H1 (cell line): ENCODE data around the gene CD99. TPM values are rescaled to one million over a fixed set of nuclear protein-coding genes. Genes with fewer than 3 reads are reported as not detected.

Experiments used
- CTCF ChIA-PET: fragments of 300-600 bp; sonication (Branson Sonifier 250); formaldehyde crosslinking; loops from one replicate; lab custom pipeline; 2021; ENCODE audit not compliant: partially characterized antibody; lab: Charles Lee
- POLR2A ChIA-PET: fragments of 300-600 bp; sonication (Branson Sonifier 250); formaldehyde crosslinking; loops from one replicate; lab custom pipeline; 2021; ENCODE audit warnings: inconsistent platforms; ENCODE audit not compliant: partially characterized antibody; lab: Charles Lee
- DNase-seq, 2 experiments: peaks; one replicate each; pipeline versions ENCODE4 v3.0.0 to v3.0.0-alpha.2; 2010 to 2022; ENCODE audit warnings: low spot score in 2 of 2, low read depth in 1 of 2, mixed read lengths in 1 of 2
- FAIRE-seq: peaks from 2 replicates; lab custom pipeline; 2011; peaks lifted over from hg19 to GRCh38; lab: Jason Lieb, UNC
- H2AFZ ChIP-seq: 2 replicates; pipeline ENCODE4 v1.8.1; 2012; ENCODE audit warnings: low read length, inconsistent platforms
- H2AK5ac ChIP-seq: 2 replicates; pipeline ENCODE4 v1.6.1; 2013; ENCODE audit warnings: low read depth, low read length
- H2BK120ac ChIP-seq: replicated peaks from 2 replicates; pipeline ENCODE3; 2013; ENCODE audit warnings: low read depth, low read length, inconsistent platforms
- H2BK12ac ChIP-seq: 2 replicates; pipeline ENCODE4 v1.6.1; 2013; ENCODE audit warnings: low read depth, low read length
- H2BK15ac ChIP-seq: 2 replicates; pipeline ENCODE4 v1.6.1; 2013; ENCODE audit warnings: low read length
- H2BK20ac ChIP-seq: 2 replicates; pipeline ENCODE4 v1.6.1; 2013; ENCODE audit warnings: low read length
- H2BK5ac ChIP-seq: 2 replicates; pipeline ENCODE4 v1.6.1; 2013; ENCODE audit warnings: low read depth, low read length
- H3K14ac ChIP-seq: 2 replicates; pipeline ENCODE4 v1.6.1; 2013; ENCODE audit warnings: inconsistent platforms; ENCODE audit not compliant: insufficient read length
- H3K18ac ChIP-seq: 2 replicates; pipeline ENCODE4 v1.6.1; 2013; ENCODE audit warnings: low read length; ENCODE audit errors: extremely low read depth
- H3K23ac ChIP-seq: 2 replicates; pipeline ENCODE4 v1.6.1; 2013; ENCODE audit warnings: inconsistent platforms; ENCODE audit not compliant: insufficient read length
- H3K23me2 ChIP-seq: 2 replicates; pipeline ENCODE4 v1.6.1; 2013; ENCODE audit warnings: low read depth, low read length
- H3K27ac ChIP-seq: 2 replicates; pipeline ENCODE4 v1.6.1; 2011; ENCODE audit warnings: low read depth, low read length, inconsistent platforms
- H3K27me3 ChIP-seq, 4 experiments: replicated peaks in 1 of 4; 1 replicate in 1 of 4; 2 replicates in 3 of 4; pipeline versions ENCODE4 v1.6.1 to v1.8.1; 2011 to 2013; ENCODE audit warnings: low read length in 3 of 4, mild to moderate bottlenecking in 3 of 4, inconsistent platforms in 2 of 4, mixed read lengths in 2 of 4, moderate library complexity in 1 of 4; ENCODE audit not compliant: control insufficient read depth in 3 of 4, insufficient read depth in 3 of 4; ENCODE audit errors: extremely low read depth in 1 of 4
- H3K36me3 ChIP-seq, 4 experiments: 2 replicates each; pipeline versions ENCODE4 v1.6.1 to v1.8.1; 2011 to 2013; ENCODE audit warnings: mild to moderate bottlenecking in 4 of 4, low read length in 3 of 4, moderate library complexity in 2 of 4, control low read depth in 1 of 4, inconsistent platforms in 1 of 4; ENCODE audit not compliant: insufficient read depth in 4 of 4, control insufficient read depth in 2 of 4
- H3K4ac ChIP-seq: replicated peaks from 2 replicates; pipeline ENCODE3; 2013; ENCODE audit warnings: low read length, low read depth, mixed read lengths, inconsistent platforms; ENCODE audit not compliant: insufficient read length
- H3K4me1 ChIP-seq, 4 experiments: replicated peaks in 1 of 4; 1 replicate in 1 of 4; 2 replicates in 3 of 4; pipeline versions ENCODE4 v1.6.1 to v1.8.1; 2011 to 2013; ENCODE audit warnings: low read length in 3 of 4, inconsistent platforms in 2 of 4, mixed read lengths in 1 of 4; ENCODE audit not compliant: insufficient read depth in 4 of 4, control insufficient read depth in 3 of 4
- H3K4me2 ChIP-seq, 2 experiments: 2 replicates each; pipeline versions ENCODE4 v1.6.1 to v1.8.1; 2011 to 2013; ENCODE audit warnings: low read depth in 2 of 2, low read length in 2 of 2, control low read depth in 1 of 2, inconsistent platforms in 1 of 2, mild to moderate bottlenecking in 1 of 2; ENCODE audit not compliant: insufficient read depth in 1 of 2
- H3K4me3 ChIP-seq, 4 experiments: fragments of 200-600, 300-600 bp in 1 of 4; sonication (generic), shearing (Covaris generic), sonication (Bioruptor Twin) in 1 of 4; 2 replicates each; pipeline versions ENCODE4 v1.5.1 to v1.8.1; 2011 to 2016; ENCODE audit warnings: low read length in 4 of 4, low read depth in 3 of 4, control low read depth in 2 of 4, inconsistent platforms in 2 of 4, mild to moderate bottlenecking in 2 of 4, mixed read lengths in 1 of 4, moderate library complexity in 1 of 4; ENCODE audit not compliant: insufficient read depth in 2 of 4; ENCODE audit errors: extremely low read depth in 1 of 4
- H3K56ac ChIP-seq: replicated peaks from 2 replicates; pipeline ENCODE3; 2013; ENCODE audit warnings: low read depth, mild to moderate bottlenecking, mixed read lengths, low read length, inconsistent platforms; ENCODE audit not compliant: insufficient read length
- H3K79me1 ChIP-seq: 2 replicates; pipeline ENCODE4 v1.6.1; 2013; ENCODE audit warnings: low read depth, low read length, control low read depth
- H3K79me2 ChIP-seq, 2 experiments: 2 replicates each; pipeline versions ENCODE4 v1.6.1 to v1.8.1; 2012 to 2013; ENCODE audit warnings: low read length in 2 of 2, mild to moderate bottlenecking in 2 of 2, inconsistent platforms in 1 of 2; ENCODE audit not compliant: insufficient read depth in 2 of 2, control insufficient read depth in 1 of 2
- H3K9ac ChIP-seq, 4 experiments: replicated peaks in 1 of 4; 1 replicate in 1 of 4; 2 replicates in 3 of 4; pipeline versions ENCODE4 v1.6.1 to v1.8.1; 2011 to 2013; ENCODE audit warnings: low read depth in 3 of 4, low read length in 3 of 4, control low read depth in 2 of 4, mild to moderate bottlenecking in 2 of 4, moderate library complexity in 2 of 4, inconsistent platforms in 1 of 4; ENCODE audit errors: extremely low read depth in 1 of 4
- H3K9me3 ChIP-seq, 2 experiments: 2 replicates each; pipeline versions ENCODE4 v1.6.1 to v1.8.1; 2012 to 2013; ENCODE audit warnings: mild to moderate bottlenecking in 2 of 2, moderate library complexity in 2 of 2, control low read depth in 1 of 2, inconsistent platforms in 1 of 2, low read depth in 1 of 2, low read length in 1 of 2, mixed read lengths in 1 of 2; ENCODE audit not compliant: insufficient read depth in 2 of 2
- H4K20me1 ChIP-seq, 2 experiments: replicated peaks in 1 of 2; 2 replicates each; pipeline versions ENCODE3 to v1.8.1; 2011 to 2013; ENCODE audit warnings: inconsistent platforms in 2 of 2, low read length in 2 of 2, mild to moderate bottlenecking in 1 of 2; ENCODE audit not compliant: insufficient read depth in 2 of 2, control insufficient read depth in 1 of 2
- H4K5ac ChIP-seq: 2 replicates; pipeline ENCODE4 v1.6.1; 2013; ENCODE audit warnings: low read length, low read depth, mixed read lengths, inconsistent platforms; ENCODE audit not compliant: insufficient read length
- H4K8ac ChIP-seq: 2 replicates; pipeline ENCODE4 v1.8.0; 2013; ENCODE audit warnings: mild to moderate bottlenecking, moderate library complexity, low read length, inconsistent platforms; ENCODE audit not compliant: insufficient read depth; ENCODE audit errors: extremely low read depth
- H4K91ac ChIP-seq: replicated peaks from 2 replicates; pipeline ENCODE3; 2013; ENCODE audit warnings: low read length, mixed read lengths, inconsistent platforms; ENCODE audit not compliant: insufficient read length
- BACH1 ChIP-seq: IDR thresholded peaks from 2 replicates; pipeline ENCODE4 v1.6.1; 2012; ENCODE audit warnings: low read length, improper control_type of control experiment
- BCL11A ChIP-seq, 2 experiments: IDR thresholded peaks; one replicate each; pipeline ENCODE4 v1.6.1; 2011; ENCODE audit warnings: low read depth in 2 of 2, low read length in 2 of 2, mild to moderate bottlenecking in 2 of 2
- CBX5 ChIP-seq: fragments of 300-800, 300-1000 bp; sonication (generic); IDR thresholded peaks from 2 replicates; pipeline ENCODE4 v1.7.1; 2016; ENCODE audit warnings: antibody characterized with exemption, low read length, low read depth
- GABPA ChIP-seq: IDR thresholded peaks from 2 replicates; pipeline ENCODE4 v1.6.1; 2011; ENCODE audit warnings: mild to moderate bottlenecking, low read length, moderate library complexity, borderline replicate concordance; ENCODE audit not compliant: insufficient read depth
- MAFK ChIP-seq: IDR thresholded peaks from 2 replicates; pipeline ENCODE4 v1.6.1; 2012; ENCODE audit warnings: low read depth, mild to moderate bottlenecking, improper control_type of control experiment, low read length
- RFX5 ChIP-seq: IDR thresholded peaks from 2 replicates; pipeline ENCODE4 v1.6.1; 2011; ENCODE audit warnings: low read depth, low read length, improper control_type of control experiment, borderline replicate concordance
- USF2 ChIP-seq: IDR thresholded peaks from 2 replicates; pipeline ENCODE4 v1.6.1; 2011; ENCODE audit warnings: low read length, improper control_type of control experiment
- WGBS, 2 experiments: shearing (Covaris generic) in 1 of 2; methylation state at CpG; one replicate each; pipeline versions ENCODE4 v1.1.6 to v1.1.7; 2013 to 2015; ENCODE audit warnings: low lambda C conversion rate in 2 of 2, mixed read lengths in 2 of 2, inconsistent platforms in 1 of 2, low coverage in 1 of 2, missing lambda C conversion rate in 1 of 2; ENCODE audit not compliant: insufficient replicate concordance in 2 of 2, insufficient coverage in 1 of 2, insufficient read length in 1 of 2; ENCODE audit errors: extremely low coverage in 1 of 2, missing lambda C conversion rate in 1 of 2; 5-methylcytosine and 5-hydroxymethylcytosine counted together
- polyA plus RNA-seq, 7 experiments: library from polyadenylated mRNA; depleted of rRNA in 3 of 7; stranded (reverse) in 5 of 7; unstranded in 2 of 7; fragments of >200 nt in 5 of 7; fragments of 200-250 nt in 2 of 7; gene quantifications; 1 replicate in 5 of 7; 2 replicates in 1 of 7; 4 replicates in 1 of 7; pipeline versions ENCODE4 v1.2.1 to v1.2.3, GENCODE V29; 2011 to 2013; ENCODE audit warnings: missing spikeins in 2 of 7, mixed read lengths in 2 of 7
- total RNA-seq: library from RNA; stranded (reverse); fragmentation: NEBNext Ultra II Directional; extraction: Animal tissue kit (Norgen Biotek cat#: 25700); gene quantifications from 2 replicates; pipeline ENCODE4 v1.2.1, GENCODE V29; 2021

The CD99 gene
- total and polyA plus RNA-seq, 2 of the 8 experiments (the other 6 are each of a cell fraction or from before 2014, with no cell fraction given) = 30.1 to 47.8 TPM

GRCh38 chrX:2680486-2681348, 10.4 kb upstream of the CD99 start:
- H4K91ac ChIP-seq = no peak overlapping the region
- POLR2A ChIA-PET = no interaction called here
- H3K4ac ChIP-seq = no peak overlapping the region
- no peak overlapping the region for H3K9ac ChIP-seq
- peaks cover 8% of the 10 kb centered on the region; the same call in 1 of the 2 replicates for H3K23me2 ChIP-seq
- H2AFZ ChIP-seq = no peak overlapping the region
- no peaks in the 10 kb centered on the region for H3K79me2 ChIP-seq
- H2AK5ac ChIP-seq = no peak overlapping the region
- H3K27ac ChIP-seq = no peak overlapping the region
- no peak overlapping the region for H3K23ac ChIP-seq
- H4K20me1 ChIP-seq = peaks cover 0 to 1% of the 10 kb centered on the region in 2 experiments
- H3K36me3 ChIP-seq = no peaks in the 10 kb centered on the region
- H2BK15ac ChIP-seq = no peak overlapping the region
- H2BK120ac ChIP-seq = no peak overlapping the region
- no peak overlapping the region for H4K8ac ChIP-seq
- no peak overlapping the region for H4K5ac ChIP-seq
- DNase-seq (no peak), FAIRE-seq (no peak)
- no peak overlapping the region for H3K56ac ChIP-seq
- no peak overlapping the region for H3K18ac ChIP-seq
- 78 to 100% methylated on average over 2 to 6 of the region's 6 CpGs for WGBS, 2 experiments
- CTCF ChIA-PET = no interaction called here
- H2BK5ac ChIP-seq = no peak overlapping the region
- no peaks in the 10 kb centered on the region for H3K9me3 ChIP-seq
- H2BK12ac ChIP-seq = no peak overlapping the region
- no peaks in the 10 kb centered on the region; a peak in 1 of 7 replicates for H3K4me1 ChIP-seq
- no peak overlapping the region for H2BK20ac ChIP-seq
- no peaks in the 10 kb centered on the region for H3K79me1 ChIP-seq
- H3K4me3 ChIP-seq = no peak overlapping the region
- H3K27me3 ChIP-seq = no peaks in the 10 kb centered on the region
- H3K4me2 ChIP-seq = no peak overlapping the region
- H3K14ac ChIP-seq = no peak overlapping the region
- TF ChIP-seq MAFK (no peak), USF2 (no peak), BCL11A (IDR thresholded peaks at IDR 0.05; ENCODE audit: low read depth in 2 of 2, low read length in 2 of 2) (no peak), GABPA (no peak), BACH1 (no peak), CBX5 (no peak), RFX5 (no peak)
